Germinal center (tissue), 1 donor: ENCODE data around the gene SAXO1.
"Not testable (repeated sequence)": the region's sequence is repeated elsewhere in the genome, so short reads cannot be mapped to it uniquely, and the experiment has no call there.

Source experiments
- DNase-seq: peaks from one replicate; pipeline ENCODE4 v3.0.0; 2012; ENCODE audit warnings: mixed read lengths, low spot score

The SAXO1 gene

DNA sequence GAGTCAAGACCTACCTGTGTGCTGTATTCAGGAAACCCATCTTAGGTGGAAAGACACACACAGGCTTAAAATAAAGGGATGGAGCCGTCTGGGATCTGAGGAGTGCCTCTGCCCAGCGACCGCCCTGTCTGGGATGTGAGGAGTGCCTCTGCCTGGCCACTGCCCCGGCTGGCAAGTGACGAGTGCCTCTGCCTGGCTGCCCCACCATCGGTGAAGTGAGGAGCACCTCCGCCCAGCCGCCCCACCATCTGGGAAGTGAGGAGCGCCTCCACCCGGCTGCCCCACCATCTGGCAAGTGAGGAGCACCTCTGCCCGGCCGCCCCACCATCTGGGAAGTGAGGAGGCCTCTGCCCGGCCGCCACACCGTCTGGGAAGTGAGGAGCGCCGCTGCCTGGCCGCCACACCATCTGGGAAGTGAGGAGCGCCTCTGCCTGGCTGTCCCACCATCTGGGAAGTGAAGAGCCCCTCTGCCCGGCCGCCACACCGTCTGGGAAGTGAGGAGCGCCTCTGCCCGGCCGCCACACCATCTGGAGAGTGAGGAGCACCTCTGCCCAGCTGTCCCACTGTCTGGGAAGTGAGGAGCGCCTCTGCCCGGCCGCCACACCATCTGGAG is 33.7 kb downstream of the SAXO1 start:
- DNase-seq = no peak

- DNase-seq = no peak
Observed at GRCh38 chr9:18997151-18997550, 35.9 kb downstream of the SAXO1 start.

DNA sequence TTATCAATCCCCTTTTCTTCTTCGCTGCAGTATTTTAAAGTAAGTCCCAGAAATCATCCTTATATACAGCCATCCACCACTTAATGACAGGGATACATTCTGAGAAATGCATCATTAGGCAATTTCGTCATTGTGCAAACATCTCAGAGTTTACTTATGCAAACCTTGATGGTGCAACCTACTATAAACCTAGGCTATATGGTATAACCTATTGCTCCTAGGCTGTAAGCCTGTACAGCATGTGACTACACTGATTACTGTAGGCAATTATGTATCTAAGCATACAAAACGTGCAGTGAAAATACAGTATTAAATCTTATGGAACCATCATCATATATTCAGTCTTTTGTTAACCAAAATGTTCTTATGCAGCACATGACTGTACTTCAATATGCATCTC is 36.8 kb downstream of the SAXO1 start:
- DNase-seq = no peak

- DNase-seq = no peak
Observed at GRCh38 chr9:18994263-18994916, 38.6 kb downstream of the SAXO1 start.

GRCh38 chr9:18991197-18991596 is 41.8 kb downstream of the SAXO1 start:
- DNase-seq = not testable (repeated sequence)

- DNase-seq = no peak
Observed at GRCh38 chr9:18990494-18990893, 42.5 kb downstream of the SAXO1 start.

- DNase-seq = no peak
Observed at GRCh38 chr9:18989865-18990264, 43.1 kb downstream of the SAXO1 start.

- DNase-seq = no peak
Observed at GRCh38 chr9:18989097-18989496, 43.9 kb downstream of the SAXO1 start.

DNA sequence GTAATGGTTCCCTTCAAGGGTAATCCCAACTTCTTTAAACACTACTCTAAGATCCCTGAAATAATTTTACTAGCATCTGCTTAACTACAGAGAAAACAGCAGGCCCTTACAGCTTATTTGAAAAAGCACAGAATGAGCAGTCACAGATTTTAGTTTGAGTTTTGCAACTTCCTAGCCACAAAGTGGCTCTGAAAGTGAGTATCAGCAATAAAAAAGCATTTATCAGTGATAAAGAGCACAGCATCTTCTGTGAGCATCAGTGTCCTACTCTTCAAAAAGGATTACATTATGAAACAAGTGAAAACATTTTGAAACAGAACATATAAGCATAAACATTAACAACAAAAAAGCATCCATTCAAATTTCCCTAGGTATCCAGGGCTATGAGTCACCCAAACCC is 45.0 kb downstream of the SAXO1 start:
- no peak for DNase-seq

GRCh38 chr9:18985996-18986395 is 47.0 kb downstream of the SAXO1 start:
- DNase-seq = no peak

DNA sequence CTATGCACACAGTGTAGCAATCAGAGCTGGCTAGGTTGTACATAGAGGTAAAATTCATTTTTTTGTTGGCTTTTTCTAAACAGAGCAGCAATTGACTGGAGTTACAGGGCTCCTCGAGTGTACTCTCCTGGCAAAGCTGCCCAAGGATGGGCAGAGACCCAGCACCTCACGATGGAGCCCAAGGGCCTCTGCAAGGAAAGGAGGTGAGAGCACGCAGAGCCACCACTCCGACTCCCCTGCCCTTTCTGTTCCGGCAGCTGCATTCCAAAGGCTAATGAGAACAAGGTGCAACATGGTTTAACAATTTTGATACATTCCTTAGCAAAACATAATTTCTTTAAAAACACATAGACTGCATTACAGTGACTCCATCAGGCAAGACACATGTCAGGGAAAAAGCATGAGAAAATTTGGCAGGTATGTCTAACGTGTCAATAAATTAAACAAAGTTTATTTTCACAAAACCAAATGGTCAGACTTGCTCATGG is 47.5 kb downstream of the SAXO1 start:
- DNase-seq = no peak

- no peak for DNase-seq
Observed at GRCh38 chr9:18982262-18982620, 50.8 kb downstream of the SAXO1 start.

- no peak for DNase-seq
Observed at GRCh38 chr9:18981476-18982261, 51.3 kb downstream of the SAXO1 start.

DNA sequence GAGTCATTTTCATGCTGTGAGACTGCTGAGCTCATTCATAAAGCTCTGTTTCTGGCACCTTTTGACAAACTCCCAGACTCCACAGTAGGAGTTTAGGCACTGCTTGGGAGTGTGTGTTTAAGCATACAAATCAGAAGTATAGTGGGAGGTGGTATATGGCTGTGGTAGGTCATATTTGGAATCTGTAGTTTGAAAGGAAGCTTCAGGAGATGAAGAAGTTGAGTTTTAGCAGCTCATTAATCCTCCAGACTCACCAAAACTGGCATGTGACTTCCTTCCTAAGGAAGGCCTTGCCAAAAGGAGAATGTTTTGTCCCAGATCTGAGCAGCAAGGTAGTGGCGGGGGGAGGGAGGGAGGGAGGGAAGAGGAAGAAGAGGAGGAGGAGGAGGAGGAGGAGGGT is 52.8 kb downstream of the SAXO1 start:
- no peak for DNase-seq

GRCh38 chr9:18979367-18979766 is 53.6 kb downstream of the SAXO1 start:
- no peak for DNase-seq

DNA sequence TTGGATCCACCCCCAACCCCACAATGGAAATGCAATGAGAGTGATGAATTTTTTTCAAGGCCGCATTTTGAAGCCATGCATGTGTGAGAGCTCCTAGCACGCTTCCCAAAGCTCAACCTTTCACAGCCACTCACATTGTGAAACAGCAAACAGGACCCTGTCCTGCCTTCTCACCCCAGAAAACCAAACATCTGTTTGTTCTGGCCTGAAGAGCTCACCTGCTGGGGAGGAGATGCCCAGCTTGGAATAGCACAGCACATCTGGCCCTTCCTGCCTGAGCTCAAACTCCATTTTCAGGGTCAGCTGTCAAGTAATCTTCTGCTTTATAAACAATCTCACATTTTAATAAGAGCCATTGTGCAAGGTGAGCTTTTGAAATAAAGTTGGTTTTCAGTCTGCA is 54.8 kb downstream of the SAXO1 start:
- DNase-seq = no peak

- DNase-seq = no peak
Observed at GRCh38 chr9:18976709-18977531, 56.1 kb downstream of the SAXO1 start.

- DNase-seq = no peak
Observed at GRCh38 chr9:18976221-18976708, 56.7 kb downstream of the SAXO1 start.

GRCh38 chr9:18973348-18973747 is 59.7 kb downstream of the SAXO1 start:
- DNase-seq = no peak

- DNase-seq = no peak
Observed at GRCh38 chr9:18972675-18973074, 60.3 kb downstream of the SAXO1 start.

DNA sequence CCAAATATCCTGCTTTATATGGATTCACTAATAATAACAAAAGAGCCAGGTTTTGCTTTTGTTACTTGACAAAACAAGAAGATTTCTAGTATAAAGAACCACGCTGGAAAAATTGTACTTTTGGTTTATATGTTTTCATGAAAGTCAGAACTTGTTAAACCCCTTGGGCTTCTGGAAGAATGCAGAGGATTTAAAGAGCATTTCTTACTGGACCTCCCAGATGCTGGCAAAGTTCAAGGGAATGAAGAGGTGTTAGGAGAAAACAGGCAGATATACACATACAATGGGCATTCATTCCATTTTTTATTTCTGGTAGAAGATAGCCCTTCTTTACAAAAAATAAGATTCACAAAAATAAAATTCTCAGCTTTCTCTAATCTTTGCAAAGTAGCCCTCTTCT is 61.1 kb downstream of the SAXO1 start:
- DNase-seq = no peak

GRCh38 chr9:18971404-18971803 is 61.6 kb downstream of the SAXO1 start:
- DNase-seq = no peak
